GM10847 (cell line): ENCODE results near the gene CD8A.

Experiments used
- POLR2A ChIP-seq: IDR thresholded peaks from 2 replicates; pipeline ENCODE4 v1.6.1; 2011; ENCODE audit not compliant: insufficient read length; ENCODE audit errors: extremely low read depth

Gene CD8A

DNA sequence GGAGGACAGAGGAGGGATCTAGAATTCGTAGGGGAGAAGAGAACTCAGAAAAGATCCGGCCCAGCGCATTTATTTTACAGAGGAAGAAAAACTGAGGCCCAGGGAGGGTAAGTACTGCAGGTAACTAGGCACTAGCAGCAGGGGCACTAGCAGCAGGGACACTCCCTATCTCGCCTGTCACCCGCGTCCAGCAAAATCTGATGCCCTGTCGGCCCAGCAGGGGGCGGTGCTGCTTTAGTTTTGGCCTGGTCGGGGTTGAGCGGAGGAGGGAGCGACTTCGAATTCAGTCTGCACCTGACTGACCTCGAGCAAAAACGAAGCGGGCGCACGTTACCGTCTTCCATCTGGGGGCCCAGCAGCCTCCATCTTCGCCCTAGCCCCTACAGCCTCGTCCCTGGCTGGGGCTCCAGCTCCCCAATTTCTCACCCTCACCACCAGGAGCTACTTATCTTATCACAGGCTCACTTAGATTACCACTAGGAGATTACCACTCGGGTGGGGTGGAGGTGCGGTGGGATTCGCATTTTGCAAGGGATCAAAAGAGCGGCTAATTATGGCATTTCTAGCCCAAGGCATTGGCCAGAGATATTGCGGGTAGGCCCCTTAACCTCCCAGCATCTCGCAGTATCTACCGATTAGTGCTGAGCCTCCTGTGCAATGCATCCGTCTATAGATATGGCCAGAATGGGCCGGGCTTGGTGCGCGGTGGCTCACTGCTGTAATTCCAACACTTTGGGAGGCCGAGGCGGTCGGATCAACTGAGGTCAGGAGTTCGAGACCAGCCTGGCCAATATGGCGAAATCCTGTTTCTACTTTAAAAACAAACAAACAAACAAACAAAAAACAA is 17.8 kb upstream of the CD8A start:
- TF ChIP-seq POLR2A, result no peak

- TF ChIP-seq POLR2A, result no peak
Observed at GRCh38 chr2:86807468-86808275, 17.0 kb upstream of the CD8A start.

DNA sequence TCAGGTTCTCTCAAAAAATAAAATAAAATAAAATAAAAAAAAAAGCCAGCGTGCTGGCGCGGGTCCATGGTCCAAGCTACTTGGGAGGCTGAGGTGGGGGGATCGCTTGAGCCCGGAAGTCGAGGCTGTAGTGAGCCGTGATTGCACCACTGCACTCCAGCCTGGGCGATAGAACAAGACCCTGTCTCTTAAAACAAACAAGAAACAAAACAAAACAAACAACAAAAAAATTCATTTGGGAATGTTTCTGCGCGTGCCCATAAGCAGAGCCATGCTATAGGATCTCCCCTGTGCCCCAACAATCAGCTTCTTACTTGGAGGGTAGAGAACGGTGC is 16.4 kb upstream of the CD8A start:
- TF ChIP-seq POLR2A, result no peak

DNA sequence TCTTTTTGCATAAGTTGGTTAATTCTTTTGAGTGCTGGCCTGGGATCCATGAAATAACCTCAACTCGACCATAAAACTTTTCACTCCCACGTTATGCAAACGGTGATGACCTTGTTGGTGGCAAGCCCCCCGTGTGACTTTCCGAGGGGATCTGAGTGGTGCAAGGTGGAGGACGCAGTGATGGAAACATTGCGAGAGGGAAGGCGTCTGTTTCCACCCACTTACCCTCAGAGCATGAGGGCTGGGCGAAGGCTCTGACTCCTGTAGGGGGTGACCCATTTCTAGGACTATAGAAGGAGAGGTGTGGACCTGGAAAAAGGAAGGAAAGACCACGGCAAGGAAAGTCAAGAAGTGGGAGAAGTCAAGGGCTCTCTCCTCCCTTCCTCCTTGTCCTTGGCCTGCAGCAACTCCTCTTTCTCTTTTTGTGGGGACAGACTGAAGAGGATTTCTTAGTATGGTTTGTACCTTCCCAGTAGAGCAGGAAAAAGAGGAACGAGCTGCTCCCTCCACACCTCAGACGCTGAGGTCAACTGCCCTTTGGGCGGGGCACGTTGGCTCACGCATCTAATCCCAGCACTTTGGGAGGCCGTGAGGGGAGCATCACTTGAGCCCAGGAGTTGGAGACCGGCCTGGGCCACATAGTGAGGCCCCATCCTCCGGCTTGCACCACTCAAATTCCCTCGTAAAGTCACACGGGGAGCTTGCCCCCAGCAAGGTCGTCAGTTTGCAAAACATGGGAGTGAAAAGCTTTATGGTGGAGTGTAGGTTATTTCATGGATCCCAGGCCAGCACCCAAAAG is 15.5 kb upstream of the CD8A start:
- TF ChIP-seq POLR2A, result no peak

DNA sequence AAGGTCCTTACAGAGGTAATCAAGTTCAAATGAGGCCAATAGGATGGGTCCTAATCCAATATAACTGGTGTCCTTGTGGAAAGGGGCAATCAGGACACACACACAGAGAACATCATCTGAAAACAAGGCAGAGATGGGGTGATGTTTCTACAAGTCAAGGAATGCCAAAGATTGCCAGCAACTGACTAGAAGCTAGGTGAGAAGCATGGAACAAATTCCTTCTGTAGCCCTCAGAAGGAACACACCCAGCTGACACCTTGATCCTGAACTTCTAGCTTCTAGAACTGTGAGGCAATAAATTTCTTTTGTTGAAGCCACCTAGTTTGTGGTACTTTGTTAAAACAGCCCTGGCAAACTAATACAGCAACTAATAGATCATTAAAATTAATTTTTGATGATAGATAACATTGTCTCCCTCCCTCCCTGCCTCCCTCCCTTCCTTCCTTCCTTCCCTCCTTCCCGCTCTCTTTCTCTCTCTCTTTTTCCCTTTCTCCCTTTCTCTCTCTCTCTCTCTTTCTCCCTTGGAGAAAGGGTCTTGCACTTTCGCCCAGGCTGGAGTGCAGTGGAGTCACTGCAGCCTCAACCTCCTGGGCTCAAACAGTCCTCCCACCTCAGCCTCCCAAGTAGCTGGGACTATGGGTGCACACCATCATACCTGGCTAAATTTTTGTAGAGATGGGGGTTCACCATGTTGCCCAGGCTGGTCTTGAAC is 10.3 kb upstream of the CD8A start:
- TF ChIP-seq POLR2A, result no peak

- TF ChIP-seq POLR2A, result no peak
Observed at GRCh38 chr2:86794861-86795260, 4.1 kb upstream of the CD8A start.

DNA sequence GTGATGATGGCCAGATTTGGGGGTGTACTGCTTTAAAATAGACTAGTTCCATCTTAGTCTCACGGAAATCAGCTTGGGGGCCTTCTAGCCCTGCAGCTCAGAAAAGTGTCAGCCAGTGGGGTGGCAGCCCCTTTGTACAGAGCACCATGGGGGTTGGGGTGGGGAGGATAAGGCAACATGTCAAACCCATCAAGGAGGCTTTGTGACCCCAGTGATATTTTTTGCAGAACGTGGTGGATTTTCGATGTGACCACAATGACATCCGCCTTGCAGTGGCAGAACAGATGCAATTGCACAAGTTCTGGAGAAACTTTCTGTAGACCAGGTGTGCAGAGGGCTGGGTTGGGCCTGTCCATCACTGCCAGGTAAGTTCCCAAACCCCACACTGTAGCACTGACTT is 3.0 kb upstream of the CD8A start:
- TF ChIP-seq POLR2A, result no peak

- no peak for TF ChIP-seq POLR2A
Observed at GRCh38 chr2:86791573-86791972, 860 bp upstream of the CD8A start.

- TF ChIP-seq POLR2A, result no peak
Observed at GRCh38 chr2:86790134-86790675, 508 bp downstream of the CD8A start.

- no peak for TF ChIP-seq POLR2A
Observed at GRCh38 chr2:86789687-86790133, 1.0 kb downstream of the CD8A start.

DNA sequence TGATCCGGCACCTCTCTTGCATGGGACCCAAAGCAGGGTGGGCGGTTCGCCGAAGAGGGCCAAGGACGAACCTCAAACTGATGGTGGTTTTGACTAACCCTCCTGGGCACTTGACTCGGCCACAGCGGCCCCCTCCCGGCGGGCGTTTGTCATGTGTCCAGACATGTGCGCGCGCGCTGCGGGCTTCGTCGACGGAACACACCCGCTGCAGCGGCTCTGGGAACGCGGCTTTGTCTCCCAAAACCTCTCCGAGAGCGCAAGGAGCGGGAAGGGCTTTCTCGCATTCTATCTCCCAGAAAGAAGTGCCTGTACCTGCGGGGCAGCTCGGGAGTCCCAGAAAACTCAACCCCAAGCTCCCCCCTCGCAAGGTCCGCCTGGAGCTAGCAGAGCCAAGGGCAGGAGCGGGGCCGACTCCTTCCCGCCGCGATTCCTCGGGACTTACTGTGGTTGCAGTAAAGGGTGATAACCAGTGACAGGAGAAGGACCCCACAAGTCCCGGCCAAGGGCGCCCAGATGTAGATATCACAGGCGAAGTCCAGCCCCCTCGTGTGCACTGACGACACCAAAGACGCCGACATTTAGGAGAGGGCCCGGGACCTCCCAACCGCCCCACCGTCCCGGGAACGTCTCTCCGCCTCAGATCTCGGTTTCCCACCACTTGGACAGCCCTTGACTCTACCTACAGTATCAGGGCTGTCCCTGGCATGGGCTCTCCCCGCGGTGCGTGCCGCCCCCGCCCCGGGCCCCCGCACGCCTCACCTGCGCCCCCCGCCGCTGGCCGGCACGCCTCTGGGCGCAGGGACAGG is 1.6 kb downstream of the CD8A start:
- no peak for TF ChIP-seq POLR2A

DNA sequence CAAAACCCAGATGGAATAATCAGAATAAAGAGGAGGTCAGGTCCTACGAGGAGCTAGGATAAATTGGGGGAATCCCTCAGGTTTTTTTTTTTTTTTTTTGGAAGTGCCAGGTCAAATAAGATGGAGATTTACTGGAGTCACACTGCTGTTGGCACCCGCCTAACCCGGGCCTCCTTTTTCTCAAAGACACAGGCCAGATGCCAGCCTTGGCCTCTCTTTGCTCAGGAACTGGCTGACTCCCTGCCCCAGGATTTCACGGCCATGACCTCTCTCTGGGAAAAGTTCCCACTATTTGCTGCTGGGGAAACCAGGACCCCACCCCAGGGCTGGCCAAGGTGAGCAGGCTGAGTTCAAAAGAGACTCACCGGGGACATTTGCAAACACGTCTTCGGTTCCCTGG is 2.5 kb downstream of the CD8A start:
- no peak for TF ChIP-seq POLR2A

DNA sequence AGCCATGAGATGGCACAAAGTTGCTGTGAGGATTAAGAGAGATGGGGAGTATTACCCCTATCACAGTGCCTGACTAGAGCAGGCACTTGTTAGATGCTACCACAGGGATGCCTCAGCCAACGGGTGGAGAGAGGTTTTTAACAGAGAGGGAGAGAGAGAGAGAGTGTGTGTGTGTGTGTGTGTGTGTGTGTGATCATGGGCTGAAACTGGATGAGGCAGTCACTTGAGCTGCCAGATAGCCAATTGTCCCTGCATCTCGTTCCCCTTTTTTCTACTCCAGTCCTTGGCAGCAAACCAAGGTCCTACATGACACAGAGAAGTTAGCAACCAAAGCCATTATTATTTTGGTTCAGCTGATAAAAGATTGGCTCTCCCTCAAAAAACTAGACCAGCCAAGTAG is 3.0 kb downstream of the CD8A start:
- no peak for TF ChIP-seq POLR2A

- no peak for TF ChIP-seq POLR2A
Observed at GRCh38 chr2:86786001-86786536, 4.6 kb downstream of the CD8A start.
